GM18508 (cell line): ENCODE results near the gene FAM163B.
"Not testable (repeated sequence)": the region's sequence is repeated elsewhere in the genome, so short reads cannot be mapped to it uniquely, and the experiment has no call there.

Experiments used
- ATAC-seq: cut with Tn5 transposase; IDR thresholded peaks from one replicate; pipeline ENCODE4 v1.9.1; 2021; ENCODE audit warnings: moderate number of reproducible peaks; ENCODE audit not compliant: insufficient read depth, unreplicated experiment

Gene FAM163B

DNA sequence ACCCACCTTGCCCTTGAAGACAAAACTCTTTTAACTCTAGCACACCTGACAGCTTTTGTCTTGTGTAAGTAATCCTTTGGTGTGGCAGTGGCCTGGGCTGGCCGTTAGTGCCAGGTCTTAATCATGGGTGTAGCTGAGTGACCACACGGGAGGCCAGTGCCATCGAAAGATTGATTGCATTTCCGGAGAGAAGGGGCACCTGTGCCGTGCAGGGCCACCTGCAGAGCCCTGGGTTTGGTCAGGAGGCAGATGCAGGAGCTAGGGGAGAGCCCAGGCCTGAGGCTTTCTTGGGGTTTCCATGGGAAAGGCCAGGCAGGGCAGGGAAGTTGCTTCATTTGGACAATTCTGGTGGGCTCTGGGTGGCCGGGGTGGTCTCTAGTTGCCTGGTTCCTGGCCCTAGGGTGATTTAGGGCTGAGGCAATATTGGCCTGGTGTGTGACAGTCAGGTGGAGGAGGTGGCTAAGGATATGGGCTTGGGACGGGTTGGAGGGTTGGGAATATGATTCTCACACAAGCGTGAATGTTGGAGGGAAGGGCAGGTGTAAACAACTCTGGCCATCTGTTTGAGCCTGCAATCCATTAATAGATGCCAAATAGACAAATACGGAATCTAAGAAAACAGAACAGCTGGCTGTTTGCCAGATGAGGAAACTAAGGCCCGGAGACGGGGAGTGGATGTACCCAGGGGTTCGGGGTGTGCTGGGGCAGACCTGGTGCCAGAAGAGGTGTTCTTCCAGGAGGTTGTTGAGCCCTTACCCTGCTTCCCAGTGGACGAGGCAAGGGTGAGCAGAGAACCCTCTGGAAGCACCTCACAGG, 31.6 kb upstream of the FAM163B start:
- no peak for ATAC-seq

DNA sequence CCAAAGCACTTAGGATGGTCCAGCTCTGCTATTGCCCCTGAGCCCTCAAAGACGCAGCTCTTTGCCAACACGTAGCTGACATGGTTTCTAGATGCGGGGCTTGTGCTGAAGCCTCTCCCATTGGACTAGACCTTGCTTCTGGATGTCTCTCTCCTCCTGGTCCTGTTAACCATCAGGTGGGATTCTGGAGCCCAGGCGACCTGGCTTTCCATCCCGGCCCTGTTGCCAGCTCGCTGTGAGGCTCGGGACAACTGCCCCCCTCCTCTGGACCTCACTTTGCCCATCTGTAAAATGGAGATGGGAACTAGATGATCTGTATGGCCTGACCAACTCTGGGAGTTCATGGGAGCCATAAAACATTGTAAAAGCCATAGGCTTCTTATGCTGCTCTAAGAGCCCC, 31.0 kb upstream of the FAM163B start:
- ATAC-seq = no peak

DNA sequence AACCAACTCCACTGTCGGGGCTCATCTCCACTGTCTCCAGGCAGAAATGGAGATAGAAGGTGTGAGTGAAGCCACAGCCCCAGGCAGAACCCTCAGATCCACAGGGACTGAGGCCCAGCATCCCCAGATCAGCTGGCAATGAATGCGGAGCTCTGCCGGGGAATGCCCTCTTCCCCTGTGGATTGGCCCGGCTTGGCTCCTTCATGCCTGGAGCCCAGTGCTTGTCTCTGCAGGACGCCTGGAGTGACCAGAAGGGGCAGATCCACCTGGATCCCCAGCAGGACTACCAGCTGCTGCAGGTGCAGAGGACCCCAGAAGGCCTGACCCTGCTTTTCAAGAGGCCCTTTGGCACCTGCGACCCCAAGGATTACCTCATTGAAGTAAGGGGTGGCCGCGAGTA, 30.4 kb upstream of the FAM163B start:
- no peak for ATAC-seq

DNA sequence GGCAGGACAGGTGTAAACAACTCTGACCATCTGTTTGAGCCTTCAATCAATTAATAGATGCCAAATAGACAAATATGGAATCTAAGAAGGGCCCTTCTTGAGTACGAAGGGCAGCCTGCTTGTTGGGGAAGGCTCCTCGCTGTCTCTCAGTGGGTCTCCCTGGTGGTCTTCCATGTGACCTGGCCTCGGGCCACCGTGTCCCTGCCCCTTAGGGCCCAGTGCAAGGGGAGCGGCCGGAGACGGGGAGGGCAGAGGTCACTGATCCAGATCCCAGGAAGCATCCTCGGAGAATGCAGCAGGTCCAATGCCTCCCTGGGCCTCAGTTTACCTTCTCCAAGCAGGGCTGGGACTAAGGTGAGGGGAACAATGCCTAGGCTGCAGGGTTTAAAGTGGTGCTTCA, 29.5 kb upstream of the FAM163B start:
- no peak for ATAC-seq

DNA sequence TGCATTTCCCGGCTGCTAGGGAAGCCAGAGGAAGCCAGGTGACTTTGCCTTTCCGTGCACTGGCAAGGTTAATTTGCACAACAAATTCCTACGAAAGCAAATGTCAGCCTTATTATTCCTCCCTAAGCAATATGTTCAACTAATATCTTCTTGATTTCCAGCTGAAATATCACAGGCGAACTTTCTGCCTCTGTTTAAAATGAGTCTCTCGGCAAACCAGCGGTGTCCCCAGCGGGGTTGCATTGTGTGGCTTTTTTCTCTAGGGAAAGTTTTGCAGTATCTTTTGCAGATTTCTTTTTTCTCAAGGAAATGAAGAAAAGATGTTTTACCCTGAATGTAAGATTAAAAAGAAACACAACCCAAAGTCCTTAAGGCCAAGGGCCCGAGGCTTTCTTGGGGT, 28.9 kb upstream of the FAM163B start:
- ATAC-seq = no peak

DNA sequence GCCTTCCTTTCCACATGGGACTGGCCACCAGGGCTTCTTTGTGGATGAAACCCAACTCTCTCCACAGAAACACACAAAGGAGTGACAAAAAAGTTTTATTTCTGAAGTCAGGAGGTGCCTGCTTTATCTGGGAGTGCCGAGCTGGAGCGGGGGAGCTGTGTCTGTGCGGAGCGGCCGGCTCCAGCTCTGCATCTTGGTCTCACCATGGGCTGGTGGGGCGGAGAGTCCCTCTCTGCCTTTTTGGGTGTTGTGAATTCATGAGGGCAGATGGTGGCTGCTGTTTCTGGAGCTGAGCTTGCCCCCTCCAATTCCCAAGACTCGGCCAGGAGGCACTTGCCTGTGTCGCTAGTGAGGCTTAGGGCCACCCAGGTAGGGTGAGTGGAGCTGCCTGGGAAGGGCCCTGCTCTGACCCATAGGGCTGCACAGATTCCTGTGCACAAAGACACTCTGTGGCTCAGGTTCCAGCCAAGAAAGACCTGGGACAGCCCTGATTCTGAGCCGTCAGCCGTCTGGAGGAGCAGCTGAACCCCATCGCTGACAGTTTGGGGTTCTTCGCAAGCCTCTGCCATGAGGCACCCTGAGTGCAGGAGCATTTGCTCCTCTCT, 28.4 kb upstream of the FAM163B start:
- ATAC-seq = no peak

DNA sequence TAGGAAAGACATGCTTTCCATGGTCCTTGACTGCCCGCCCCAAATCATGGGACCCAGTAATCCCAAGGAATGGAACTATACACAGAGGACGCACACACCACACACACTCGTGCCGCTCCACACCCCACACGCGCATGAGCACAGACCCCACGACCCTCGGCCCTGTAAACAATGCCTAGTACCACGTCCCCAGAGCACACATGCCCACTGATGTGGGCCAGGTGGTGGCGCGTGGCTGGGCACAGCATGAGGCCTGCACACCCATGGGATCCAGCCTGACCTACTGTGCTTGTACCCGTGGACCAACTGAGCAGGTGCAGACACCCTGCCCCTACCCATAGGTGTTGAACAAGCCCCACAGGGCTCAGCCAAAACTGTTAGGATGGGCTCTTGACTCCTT, 27.7 kb upstream of the FAM163B start:
- no peak for ATAC-seq

DNA sequence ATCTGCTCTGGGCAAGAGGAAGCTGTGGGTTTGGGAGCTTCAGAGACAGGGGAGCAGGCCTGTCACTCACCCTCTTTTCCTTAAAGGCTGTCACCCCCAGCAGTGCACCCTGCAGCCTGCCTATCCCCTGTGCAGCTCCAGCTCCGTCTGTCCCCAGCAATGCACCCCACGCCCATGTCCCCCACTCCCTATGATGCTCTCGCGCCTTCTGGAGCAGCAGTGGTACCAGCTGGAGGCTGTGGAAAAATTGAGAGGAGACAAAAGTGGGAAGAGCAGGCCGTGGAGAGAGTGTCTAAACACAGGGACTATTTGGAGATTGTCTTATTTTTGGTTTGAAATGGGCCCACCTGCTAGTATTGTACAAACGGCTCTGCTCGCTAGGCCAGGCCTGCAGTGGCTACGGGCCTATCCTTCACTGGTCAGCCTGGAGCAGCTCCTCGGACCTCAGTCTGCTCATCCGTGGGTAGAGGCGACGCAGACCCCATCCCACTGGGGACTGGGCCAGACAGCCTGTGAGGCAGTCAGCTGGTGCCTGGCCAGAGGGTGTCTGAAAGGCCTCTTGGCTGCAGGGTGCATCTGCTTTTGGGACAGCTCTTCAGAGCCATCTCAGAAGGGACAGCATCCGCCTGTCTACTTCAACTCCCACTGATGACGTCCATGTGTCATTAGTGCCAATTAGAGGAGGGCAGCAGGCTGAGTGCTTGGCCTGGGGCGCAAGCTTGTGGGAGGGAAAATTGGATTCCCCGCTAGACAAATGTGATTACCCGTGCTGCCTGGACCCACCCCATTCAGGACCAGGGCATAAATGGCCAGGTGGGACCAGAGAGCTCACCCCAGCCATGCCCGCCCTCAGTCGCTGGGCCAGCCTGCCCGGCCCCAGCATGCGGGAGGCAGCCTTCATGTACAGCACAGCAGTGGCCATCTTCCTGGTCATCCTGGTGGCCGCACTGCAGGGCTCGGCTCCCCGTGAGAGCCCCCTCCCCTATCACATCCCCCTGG, 26.6 kb upstream of the FAM163B start, which contains the start of gene DBH:
Gene DBH, plus strand, starts transcription at position 831 of the 999 bp plus-strand sequence. Its CDS starts 9 bp downstream, at position 840.
- no peak for ATAC-seq

DNA sequence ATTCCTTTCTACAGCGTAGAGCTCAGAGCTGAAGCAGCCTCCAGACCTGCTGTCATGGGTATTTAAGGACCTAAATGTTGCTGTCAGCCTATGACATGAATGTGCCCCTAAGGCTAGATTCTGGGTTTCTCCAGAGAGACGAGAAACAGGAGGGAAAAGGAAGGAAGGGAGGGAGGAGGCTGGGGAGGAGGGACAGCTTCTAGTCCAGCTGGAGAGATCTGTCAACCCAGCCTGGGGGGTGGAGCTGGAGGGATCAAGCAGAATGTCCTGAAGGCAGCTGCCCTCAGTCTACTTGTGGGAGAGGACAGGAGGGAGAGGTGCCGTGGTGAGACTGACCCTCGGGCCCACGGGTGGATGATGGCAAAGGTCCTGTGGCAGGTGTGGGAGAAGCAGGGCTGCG, 25.9 kb upstream of the FAM163B start:
- ATAC-seq = no peak

DNA sequence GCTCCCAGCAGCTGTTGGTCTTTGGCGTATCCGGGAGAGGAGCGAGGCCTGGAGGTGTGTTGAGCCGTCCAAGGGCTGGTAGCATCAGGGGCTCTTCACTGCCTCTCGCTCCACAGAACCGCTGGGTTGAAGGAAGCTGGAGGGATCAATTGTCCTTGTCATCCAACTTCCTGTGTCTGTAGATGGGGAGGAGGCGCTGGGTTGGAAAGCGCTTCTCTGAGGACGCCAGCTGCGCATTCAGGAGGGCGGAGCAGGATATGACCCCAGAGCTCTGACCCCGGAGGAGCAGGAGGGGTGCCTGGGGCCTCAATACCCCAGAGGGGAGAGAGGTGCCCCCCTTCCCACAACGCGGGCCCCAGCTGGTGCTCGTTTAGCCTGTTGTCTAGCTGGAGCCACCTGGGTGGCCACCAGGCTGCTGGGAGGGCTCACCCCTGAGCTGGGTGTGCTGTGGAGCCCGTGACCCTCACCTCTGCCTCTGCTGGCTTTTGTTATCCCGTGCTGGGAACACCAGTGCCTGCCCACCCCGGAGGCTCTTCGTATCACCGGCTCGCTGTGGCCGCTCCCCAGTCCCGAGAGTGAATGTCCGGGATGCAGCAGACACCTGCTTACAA, 25.0 kb upstream of the FAM163B start:
- ATAC-seq = no peak

DNA sequence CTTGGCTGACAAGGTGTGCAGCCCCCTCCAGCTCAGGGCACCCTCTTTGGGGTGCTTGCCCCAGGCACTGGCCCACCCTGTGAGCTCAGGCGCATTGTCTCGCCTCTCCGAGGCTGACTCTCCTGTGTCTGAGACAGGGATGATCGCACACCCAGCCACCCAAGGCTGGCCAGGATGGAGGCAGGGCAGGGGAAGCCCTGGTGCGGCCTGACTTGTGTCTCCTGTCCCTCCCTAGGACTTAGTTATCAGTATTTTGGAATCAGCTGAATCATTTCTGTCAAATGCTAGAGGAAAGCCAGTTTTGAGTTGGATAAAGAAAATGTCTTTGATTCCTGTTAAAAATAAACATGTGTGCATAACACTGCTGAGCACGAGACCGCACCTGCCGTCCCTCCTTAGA, 24.5 kb upstream of the FAM163B start:
- ATAC-seq = no peak

DNA sequence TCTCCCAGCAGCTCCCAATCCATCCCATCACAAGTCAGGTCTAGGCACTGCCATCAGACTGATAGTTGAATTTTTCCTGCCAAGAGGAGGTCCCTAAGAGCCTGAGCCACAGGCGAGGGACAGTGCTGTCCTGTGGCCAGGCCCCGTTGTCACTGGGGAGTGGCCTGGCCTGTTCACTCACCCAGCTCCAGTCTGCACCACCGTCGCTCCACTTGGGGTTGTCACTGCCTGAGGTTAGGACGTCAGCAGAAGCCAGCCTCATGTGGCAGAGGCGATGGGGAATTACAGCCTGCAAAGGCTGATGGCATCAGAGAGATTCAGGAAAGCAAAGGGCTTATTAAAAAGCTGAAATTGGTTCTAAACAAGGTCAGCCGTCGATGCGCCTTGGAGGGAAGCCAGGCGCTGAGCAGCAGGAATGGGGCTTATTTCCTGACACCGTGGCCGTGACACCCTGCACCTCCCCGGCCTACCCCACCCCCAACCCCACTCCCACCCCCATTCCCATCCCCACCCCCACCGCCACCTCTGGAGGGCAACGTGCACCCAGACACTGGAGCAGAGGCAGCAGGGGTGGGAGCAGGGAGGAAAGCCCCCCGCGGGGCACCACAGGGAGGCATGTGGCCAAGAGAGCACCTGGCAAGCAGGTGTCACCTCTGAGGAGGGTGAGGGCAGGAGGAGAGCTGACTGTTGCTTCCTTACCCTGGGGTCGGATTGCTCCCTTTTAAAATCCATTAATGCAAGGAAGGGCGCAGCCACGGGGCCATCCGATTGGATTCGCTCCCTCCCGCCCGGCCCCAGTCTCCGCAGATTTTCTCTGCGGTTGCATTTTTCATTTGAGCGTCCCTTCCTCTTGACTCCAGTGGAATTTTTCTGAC, 23.9 kb upstream of the FAM163B start:
- no peak for ATAC-seq

DNA sequence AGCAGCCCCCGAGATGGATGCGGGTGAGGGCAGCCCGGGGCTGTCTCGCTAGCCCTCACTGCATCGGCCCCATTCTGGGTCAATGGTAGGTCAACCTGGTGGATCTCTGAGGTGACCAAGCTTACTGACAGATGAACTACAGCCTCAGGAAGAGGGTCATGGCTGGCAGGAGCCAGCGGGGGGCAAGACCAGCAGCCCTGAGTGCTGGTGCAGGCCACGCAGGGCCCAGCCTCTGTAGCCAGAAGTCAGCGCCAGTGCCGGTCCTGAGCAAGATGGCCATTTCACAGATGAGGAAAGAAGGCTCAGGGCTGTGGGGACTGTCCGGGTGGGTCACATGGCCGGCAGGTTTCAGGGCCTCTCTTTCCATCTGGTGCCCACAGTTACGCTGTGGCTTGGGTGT, 21.9 kb upstream of the FAM163B start:
- no peak for ATAC-seq

DNA sequence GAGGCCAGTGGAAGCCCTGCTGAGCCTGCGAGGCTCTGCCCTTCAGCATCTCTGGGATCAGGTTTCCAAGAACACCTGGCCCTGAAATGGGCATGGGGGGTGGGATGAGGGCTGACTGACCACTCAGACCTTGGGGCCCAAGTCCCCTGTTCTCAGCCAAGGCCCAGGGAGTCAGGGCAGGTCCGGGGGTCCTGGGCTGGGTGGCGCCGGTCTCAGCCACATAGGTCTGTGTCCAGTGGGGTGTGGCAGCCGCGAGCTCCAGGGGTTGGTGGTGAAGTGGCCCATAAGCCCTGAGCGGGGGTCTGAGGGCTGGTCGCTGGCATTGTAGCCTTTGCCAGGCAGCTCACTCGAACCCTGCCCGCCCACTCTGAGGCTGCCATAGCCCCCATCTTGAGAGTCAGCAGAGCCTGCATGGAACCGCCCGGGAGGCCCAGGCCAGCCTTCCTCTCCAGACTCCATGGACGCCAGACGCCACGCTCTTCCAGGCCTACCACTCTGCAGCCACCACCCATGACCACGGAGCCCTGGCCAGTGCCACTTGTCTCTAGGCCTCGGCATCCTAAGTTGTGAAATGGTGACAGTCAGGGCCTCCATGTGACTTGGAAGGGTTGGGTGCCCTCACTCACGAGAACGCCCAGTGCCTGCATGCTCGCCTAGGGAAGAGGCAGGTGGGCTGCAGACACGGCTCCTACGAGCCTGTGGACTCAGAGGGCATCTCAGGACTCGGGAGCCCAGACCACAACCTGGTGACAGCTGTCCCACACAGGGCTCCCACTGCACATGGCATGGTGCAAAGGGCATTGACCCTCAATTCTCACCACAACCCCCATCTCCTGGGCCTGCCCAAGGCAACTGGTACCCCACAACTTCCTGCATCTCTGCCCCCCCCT, 20.3 kb upstream of the FAM163B start:
- no peak for ATAC-seq

DNA sequence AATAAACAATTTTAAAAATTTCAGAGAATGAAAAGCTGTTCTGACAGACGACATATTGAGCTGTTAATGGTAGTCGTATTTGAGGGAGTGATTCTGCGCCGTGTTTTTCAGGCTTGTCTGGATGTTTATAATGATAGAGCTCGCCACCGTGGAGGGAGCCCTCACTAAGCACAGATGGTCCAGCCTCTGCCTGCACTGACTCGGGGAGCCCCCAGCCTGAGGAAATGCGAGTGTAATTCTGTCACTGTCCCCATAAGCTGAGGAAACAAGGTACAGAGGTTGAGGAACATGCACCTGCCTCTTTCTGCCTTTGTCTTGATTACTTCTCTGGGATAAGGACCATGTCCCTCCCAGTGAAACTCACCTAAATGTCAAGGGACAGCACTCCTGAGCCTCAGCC, 19.6 kb upstream of the FAM163B start:
- ATAC-seq = no peak

DNA sequence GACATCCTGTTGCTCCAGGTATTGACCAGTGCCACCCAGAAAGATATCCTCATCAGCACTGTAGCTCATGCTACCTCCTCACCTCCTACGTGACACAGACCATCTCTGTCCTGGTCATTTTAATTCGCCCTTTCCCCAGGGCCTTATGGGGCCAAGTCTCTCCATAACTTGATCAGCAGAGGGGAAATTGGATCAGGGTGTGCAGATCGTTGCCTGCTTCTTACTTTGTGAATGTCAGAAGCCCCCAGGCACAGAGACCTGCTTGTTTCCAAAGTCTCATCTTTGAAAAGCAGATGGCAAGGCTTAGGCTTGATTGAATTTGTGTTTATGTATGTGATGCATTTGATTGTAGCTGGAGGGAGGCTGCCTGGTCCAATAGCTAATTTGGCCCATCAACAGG, 18.2 kb upstream of the FAM163B start:
- no peak for ATAC-seq

DNA sequence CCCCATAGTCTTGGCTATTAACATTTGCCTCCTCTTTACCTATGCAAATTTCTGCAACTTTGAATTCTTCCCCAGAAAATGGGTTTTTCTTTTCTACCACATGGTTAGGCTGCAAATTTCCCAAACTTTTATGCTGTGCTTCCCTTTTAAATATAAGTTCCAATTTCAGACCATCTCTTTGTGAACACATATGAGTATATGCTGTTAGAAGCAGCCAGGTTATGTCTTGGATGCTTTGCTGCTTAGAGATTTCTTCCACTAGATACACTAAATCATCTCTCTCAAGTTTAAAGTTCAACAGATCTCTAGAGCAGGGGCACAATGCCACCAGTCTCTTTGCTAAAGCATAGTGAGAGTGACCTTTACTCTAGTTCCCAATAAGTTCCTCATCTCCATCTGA, 16.8 kb upstream of the FAM163B start:
- not testable (repeated sequence) for ATAC-seq

DNA sequence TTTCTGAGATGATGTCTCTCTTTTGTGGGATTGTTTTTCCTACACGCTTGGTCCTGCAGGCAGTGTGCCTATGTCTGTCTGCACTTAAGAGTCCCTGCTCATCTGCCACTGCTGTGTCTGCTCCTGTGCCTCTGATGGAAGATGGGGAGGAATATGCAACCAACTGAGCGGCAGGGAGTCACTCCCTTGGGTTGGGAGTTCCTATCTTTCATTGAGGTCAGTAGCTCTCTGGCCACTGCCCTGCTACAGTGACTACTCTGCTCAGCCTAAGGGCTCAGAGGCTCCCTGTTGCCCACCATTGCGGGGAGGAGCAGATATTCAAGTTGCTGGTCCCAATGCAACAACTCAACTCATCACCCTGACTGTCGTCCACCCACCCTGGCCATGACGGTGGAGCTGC, 13.4 kb upstream of the FAM163B start:
- ATAC-seq = no peak
